Panc1 (cell line): ENCODE measurements around the gene CST1. TPM values are rescaled to one million over a fixed set of nuclear protein-coding genes. Genes with fewer than 3 reads are reported as not detected.
"Not testable (repeated sequence)": the region's sequence is repeated elsewhere in the genome, so short reads cannot be mapped to it uniquely, and the experiment has no call there.

ENCODE experiments used
- ATAC-seq: fragments of 200-7000 bp; cut with Tn5 transposase; 2 replicates; pipeline ENCODE4 v1.9.1; 2020; ENCODE audit warnings: mild to moderate bottlenecking, moderate library complexity
- BruUV-seq: library from RNA; stranded (reverse); fragments of 400-500 nt; replicated peaks from 2 replicates; lab custom pipeline; 2021; lab: Mats Ljungman, UMichigan
- CTCF ChIA-PET: fragments of 300-600 bp; sonication (Branson Sonifier 250); formaldehyde crosslinking; loops from one replicate; lab custom pipeline; 2022; ENCODE audit warnings: antibody characterized with exemption; lab: Charles Lee
- POLR2A ChIA-PET: fragments of 300-600 bp; sonication (Branson Sonifier 250); formaldehyde crosslinking; loops from one replicate; lab custom pipeline; 2022; ENCODE audit warnings: antibody characterized with exemption; lab: Charles Lee
- DNase-seq: peaks from one replicate; pipeline ENCODE4 v3.0.0-alpha.2; 2010; ENCODE audit warnings: low read depth, low spot score
- H3K27ac ChIP-seq: 2 replicates; pipeline ENCODE4 v1.5.1; 2011; ENCODE audit warnings: mild to moderate bottlenecking, low read length, inconsistent platforms
- H3K27me3 ChIP-seq: fragments of 200-500 bp; sonication (Bioruptor generic); 2 replicates; pipeline ENCODE4 v1.6.0; 2014; ENCODE audit warnings: low read length, inconsistent platforms; ENCODE audit not compliant: control insufficient read depth, insufficient read depth
- H3K36me3 ChIP-seq: fragments of 200-500 bp; sonication (Bioruptor generic); 2 replicates; pipeline ENCODE4 v1.5.1; 2014; ENCODE audit warnings: inconsistent platforms, mild to moderate bottlenecking, low read length, moderate library complexity; ENCODE audit not compliant: control insufficient read depth, insufficient read depth
- H3K4me1 ChIP-seq: 2 replicates; pipeline ENCODE4 v1.5.1; 2011; ENCODE audit warnings: inconsistent platforms, mild to moderate bottlenecking, low read length, moderate library complexity; ENCODE audit not compliant: control insufficient read depth, insufficient read depth
- H3K4me3 ChIP-seq, 2 experiments: 2 replicates each; pipeline ENCODE4 v1.5.1; 2011 to 2012; ENCODE audit warnings: low read depth in 2 of 2, low read length in 2 of 2, mild to moderate bottlenecking in 2 of 2, inconsistent platforms in 1 of 2, moderate library complexity in 1 of 2
- H3K9me3 ChIP-seq: fragments of 200-500 bp; sonication (Bioruptor generic); 2 replicates; pipeline ENCODE4 v1.5.1; 2014; ENCODE audit warnings: low read depth, mild to moderate bottlenecking, inconsistent platforms, low read length, moderate library complexity; ENCODE audit not compliant: control insufficient read depth, insufficient read depth
- CTCF ChIP-seq: fragments of 450-650 bp; IDR thresholded peaks from 2 replicates; pipeline ENCODE4 v1.5.1; 2017; ENCODE audit warnings: mild to moderate bottlenecking
- POLR2AphosphoS5 ChIP-seq: IDR thresholded peaks from 2 replicates; pipeline ENCODE4 v1.6.1; 2012; ENCODE audit warnings: mild to moderate bottlenecking, low read depth, low read length, moderate library complexity
- REST ChIP-seq, 2 experiments: IDR thresholded peaks; 2 replicates each; pipeline ENCODE4 v1.6.1; 2011 to 2012; ENCODE audit warnings: low read depth in 2 of 2, control low read depth in 1 of 2, low read length in 1 of 2, mild to moderate bottlenecking in 1 of 2, moderate library complexity in 1 of 2; ENCODE audit not compliant: insufficient read depth in 1 of 2
- SIN3A ChIP-seq: IDR thresholded peaks from 2 replicates; pipeline ENCODE4 v1.6.1; 2012; ENCODE audit warnings: low read depth, mild to moderate bottlenecking, low read length, moderate library complexity, borderline replicate concordance; ENCODE audit not compliant: insufficient read depth
- TCF7L2 ChIP-seq: IDR thresholded peaks from 2 replicates; pipeline ENCODE4 v1.6.1; 2011; ENCODE audit warnings: mild to moderate bottlenecking, low read depth, low read length, inconsistent platforms
- in situ Hi-C: cut with HindIII; loops from 2 replicates; pipeline ENCODE4 v1.10.0; 2016; ENCODE audit warnings: low sequenced_read_pairs, low pct_unique_long_range_greater_than_20kb
- intact Hi-C: fragments of 100-400 bp; cut with micrococcal nuclease; formaldehyde crosslinking; loops from one replicate; pipeline ENCODE4 v1.10.0; 2022; ENCODE audit not compliant: unreplicated experiment
- total RNA-seq: library from RNA; stranded (reverse); gene quantifications from one replicate; pipeline ENCODE4 v1.2.1, GENCODE V29; 2021; ENCODE audit not compliant: unreplicated experiment

CST1 gene
- total RNA-seq, 1 experiment from 2014 or later, result not detected

- H3K36me3 ChIP-seq, CTCF ChIA-PET, H3K27me3 ChIP-seq, H3K4me1 ChIP-seq, H3K27ac ChIP-seq, intact Hi-C loops, ATAC-seq, DNase-seq, H3K4me3 ChIP-seq, in situ Hi-C loops, BruUV-seq, POLR2A ChIA-PET, H3K9me3 ChIP-seq: not testable (repeated sequence)
These were observed 4.4 kb upstream of the CST1 start for GRCh38 chr20:23755131-23755611.

- intact Hi-C loops, result no loop called here
These were observed 4.0 kb upstream of the CST1 start for GRCh38 chr20:23754731-23755130.

More at GRCh38 chr20:23754731-23755130, 4.0 kb upstream of the CST1 start:
- no TSS peak for BruUV-seq
- no peaks in the 10 kb centered on the region for H3K4me1 ChIP-seq
- DNase-seq (no peak), ATAC-seq (no peak)
- ChIA-PET CTCF (no interaction called here), POLR2A (interaction anchor here (0.6 kb wide), 1 partner anchor 343 kb away, joined by 10 read pairs; no protein-coding TSS in a partner anchor)
- H3K36me3 ChIP-seq, result no peaks in the 10 kb centered on the region
- in situ Hi-C loops, result no loop called here
- H3K9me3 ChIP-seq, result no peaks in the 10 kb centered on the region
- no peak overlapping the region for H3K4me3 ChIP-seq
- no peak overlapping the region for H3K27ac ChIP-seq
- H3K27me3 ChIP-seq, result no peaks in the 10 kb centered on the region
- TF ChIP-seq REST (IDR thresholded peaks at IDR 0.05; ENCODE audit: insufficient read depth in 1 of 2, low read depth in 2 of 2, low read length in 1 of 2), result no peak
- no peak for TF ChIP-seq CTCF
- TF ChIP-seq TCF7L2, result no peak
- no peak for TF ChIP-seq POLR2AphosphoS5
- no peak for TF ChIP-seq SIN3A
